Esophagus squamous epithelium (tissue), 5 donors: ENCODE data around the gene MYL3. TPM values are rescaled to one million over a fixed set of nuclear protein-coding genes. Genes with fewer than 3 reads are reported as not detected.

Source experiments
- DNase-seq: peaks from one replicate; lab custom pipeline; 2025; lab: John Stamatoyannopoulos, UW
- H3K27ac ChIP-seq, 4 donors: fragments of 200-600 bp; sonication (generic); one replicate each; pipeline ENCODE4 v1.5.1; 2016 to 2019; ENCODE audit warnings: mild to moderate bottlenecking in 1 of 4
- H3K27me3 ChIP-seq, 4 donors: fragments of 200-600 bp; sonication (generic); 1 replicate in 3 of 4; 2 replicates in 1 of 4; pipeline versions ENCODE4 v1.5.1 to v1.6.0; 2017 to 2021; ENCODE audit warnings: antibody characterized with exemption in 1 of 4
- H3K36me3 ChIP-seq, 3 donors: fragments of 200-600 bp; sonication (generic); one replicate each; pipeline ENCODE4 v1.5.1; 2016 to 2019
- H3K4me1 ChIP-seq, 3 donors: fragments of 200-600 bp; sonication (generic); one replicate each; pipeline ENCODE4 v1.5.1; 2017 to 2019
- H3K4me3 ChIP-seq, 4 donors: fragments of 200-600 bp; sonication (generic); 1 replicate in 3 of 4; 2 replicates in 1 of 4; pipeline ENCODE4 v1.5.1; 2016 to 2019; ENCODE audit warnings: mild to moderate bottlenecking in 2 of 4, moderate library complexity in 1 of 4
- H3K9me3 ChIP-seq, 3 donors: fragments of 200-600 bp; sonication (generic); one replicate each; pipeline ENCODE4 v1.5.1; 2016 to 2019
- CTCF ChIP-seq, 6 experiments: fragments of 450-650 bp in 4 of 6; fragments of 200-600 bp in 2 of 6; sonication (generic) in 2 of 6; IDR thresholded peaks; one replicate each; pipeline ENCODE4 v1.5.1; 2016 to 2019; ENCODE audit warnings: antibody characterized with exemption in 6 of 6, mild to moderate bottlenecking in 4 of 6, moderate library complexity in 4 of 6
- POLR2A ChIP-seq, 4 donors: fragments of 450-650 bp; IDR thresholded peaks; one replicate each; pipeline ENCODE4 v1.6.1; 2017; ENCODE audit warnings: antibody characterized with exemption in 4 of 4, mild to moderate bottlenecking in 4 of 4, moderate library complexity in 3 of 4
- WGBS, 2 donors: methylation state at CpG; one replicate each; pipeline ENCODE4 v1.1.5; 2018; 5-methylcytosine and 5-hydroxymethylcytosine counted together
- intact Hi-C: fragments of 100-400 bp; cut with DNase I; formaldehyde crosslinking; loops from one replicate; pipeline ENCODE4 v1.15.0; 2022
- total RNA-seq, 4 donors: library from RNA; depleted of rRNA; stranded (reverse); fragments of >200 nt; gene quantifications; one replicate each; pipeline ENCODE4 v1.1.0, GENCODE V29; 2016
- donor health status: DM: yes; HTN: yes; CAD: no.

Gene MYL3
- total RNA-seq, 4 donors from 2014 or later: 0.38 to 1.1 TPM; not detected in 2

- no peak for DNase-seq
- intact Hi-C loops: no loop called here
- 0% methylated on average over 2 to 13 of the region's 23 CpGs for WGBS, 2 donors
- peaks cover 0 to 17% (median 14%) of the 10 kb centered on the region in 3 donors for H3K9me3 ChIP-seq
- peaks cover 0 to 4% (median 0%) of the 10 kb centered on the region in 4 donors for H3K27me3 ChIP-seq
- H3K36me3 ChIP-seq: no peaks in the 10 kb centered on the region
- peaks cover 12 to 24% (median 15%) of the 10 kb centered on the region in 3 donors for H3K4me1 ChIP-seq
- peak overlapping the region; percentile 24 to 75 (median 52) for H3K4me3 ChIP-seq
- TF ChIP-seq CTCF (IDR thresholded peaks at IDR 0.05) (no peak), POLR2A (IDR thresholded peaks at IDR 0.05) (no peak)
- H3K27ac ChIP-seq: peak overlapping the region; percentile 33 to 84 (median 79)
These were observed 17.8 kb downstream of the MYL3 start for GRCh38 chr3:46845397-46845859.

GRCh38 chr3:46844881-46845312, 18.3 kb downstream of the MYL3 start:
- DNase-seq: no peak
- intact Hi-C loops: no loop called here
- Histone ChIP-seq H3K9me3 (peaks cover 0 to 21% (median 20%) of the 10 kb centered on the region in 3 donors), H3K4me1 (peaks cover 12 to 24% (median 15%) of the 10 kb centered on the region in 3 donors), H3K36me3 (no peaks in the 10 kb centered on the region), H3K27me3 (peaks cover 0 to 4% (median 0%) of the 10 kb centered on the region in 4 donors), H3K4me3 (peak overlapping the region in 3 of 4 donors; percentile 48 to 75 (median 57)), H3K27ac (peak overlapping the region in 3 of 4 donors; percentile 75 to 84 (median 83))
- TF ChIP-seq CTCF (IDR thresholded peaks at IDR 0.05) (no peak), POLR2A (IDR thresholded peaks at IDR 0.05) (no peak)
- WGBS, 2 donors: 43 to 91% methylated on average over 1 to 8 of the region's 11 CpGs

GRCh38 chr3:46844397-46844796, 18.8 kb downstream of the MYL3 start:
- 67 to 88% methylated on average over 3 of the region's 3 CpGs for WGBS, 2 donors
- no peak for DNase-seq
- Histone ChIP-seq H3K27ac (peak overlapping the region in 2 of 4 donors; percentile 75 to 83), H3K4me3 (no peak overlapping the region), H3K36me3 (no peaks in the 10 kb centered on the region), H3K9me3 (peaks cover 0 to 24% (median 21%) of the 10 kb centered on the region in 3 donors), H3K4me1 (peaks cover 12 to 24% (median 15%) of the 10 kb centered on the region in 3 donors), H3K27me3 (peaks cover 0 to 4% (median 0%) of the 10 kb centered on the region in 4 donors)
- intact Hi-C loops: no loop called here
- TF ChIP-seq CTCF (IDR thresholded peaks at IDR 0.05) (no peak), POLR2A (IDR thresholded peaks at IDR 0.05) (no peak)

- 88 to 97% methylated on average over 3 of the region's 3 CpGs for WGBS, 2 donors
These were observed 19.7 kb downstream of the MYL3 start for GRCh38 chr3:46843508-46843907.

More at GRCh38 chr3:46843508-46843907, 19.7 kb downstream of the MYL3 start:
- peaks cover 0 to 4% (median 0%) of the 10 kb centered on the region in 4 donors for H3K27me3 ChIP-seq
- TF ChIP-seq CTCF (IDR thresholded peaks at IDR 0.05) (no peak), POLR2A (IDR thresholded peaks at IDR 0.05) (no peak)
- intact Hi-C loops: no loop called here
- H3K27ac ChIP-seq: no peak overlapping the region
- H3K4me1 ChIP-seq: peaks cover 12 to 24% (median 15%) of the 10 kb centered on the region in 3 donors
- no peaks in the 10 kb centered on the region for H3K36me3 ChIP-seq
- DNase-seq: no peak
- peaks cover 0 to 32% (median 21%) of the 10 kb centered on the region in 3 donors for H3K9me3 ChIP-seq
- H3K4me3 ChIP-seq: no peak overlapping the region
